Right lobe of liver (tissue), 4 donors: Measurements from ENCODE around the gene FAM78A.

Experiments used
- CTCF ChIP-seq, 4 donors: fragments of 200-600 bp in 3 of 4; fragments of 450-650 bp in 1 of 4; IDR thresholded peaks; one replicate each; pipeline versions ENCODE4 v1.5.1 to v1.8.0; 2016 to 2022; ENCODE audit warnings: antibody characterized with exemption in 4 of 4, mild to moderate bottlenecking in 2 of 4
- POLR2A ChIP-seq: fragments of 450-650 bp; IDR thresholded peaks from one replicate; pipeline ENCODE4 v1.6.1; 2017; ENCODE audit warnings: antibody characterized with exemption, mild to moderate bottlenecking
- donor health status: DM: no; HTN: no; CAD: no.
- donor health status: DM: no; HTN: no; CAD: no.
- donor health status: DM: no; HTN: yes; CAD: no.

GRCh38 chr9:131320031-131320685 is 43.8 kb upstream of the FAM78A start:
- no peak for TF ChIP-seq CTCF (IDR thresholded peaks at IDR 0.05)
- TF ChIP-seq POLR2A = no peak
